HepG2 (cell line): Measurements from ENCODE around the gene CUL4A. TPM values are rescaled to one million over a fixed set of nuclear protein-coding genes. Genes with fewer than 3 reads are reported as not detected.

Experiments used
- AKAP8 ChIP-seq: sonication (generic); formaldehyde crosslinking; IDR thresholded peaks from 2 replicates; pipeline ENCODE4 v1.5.1; 2020; ENCODE audit warnings: mild to moderate bottlenecking, missing genetic modification reagents
- ARNT2 ChIP-seq: sonication (generic); formaldehyde crosslinking; IDR thresholded peaks from 2 replicates; pipeline ENCODE4 v1.8.0; 2022; ENCODE audit warnings: mild to moderate bottlenecking, low read depth, missing genetic modification reagents, moderate library complexity
- BORCS8-MEF2B ChIP-seq: sonication (generic); formaldehyde crosslinking; IDR thresholded peaks from 2 replicates; pipeline ENCODE4 v1.8.0; 2022; ENCODE audit warnings: mild to moderate bottlenecking, missing genetic modification reagents
- CBX1 ChIP-seq: IDR thresholded peaks from one replicate; pipeline ENCODE4 v1.6.1; 2016; ENCODE audit warnings: antibody characterized with exemption, low read depth
- CREBL2 ChIP-seq: sonication (generic); formaldehyde crosslinking; IDR thresholded peaks from 2 replicates; pipeline ENCODE4 v1.8.1; 2023; ENCODE audit warnings: missing genetic modification reagents, mild to moderate bottlenecking, borderline replicate concordance
- GFI1 ChIP-seq: sonication (generic); formaldehyde crosslinking; IDR thresholded peaks from 2 replicates; pipeline ENCODE4 v1.5.0; 2020; ENCODE audit warnings: missing genetic modification reagents, mild to moderate bottlenecking, borderline replicate concordance
- JARID2 ChIP-seq: sonication (generic); formaldehyde crosslinking; IDR thresholded peaks from 2 replicates; pipeline ENCODE4 v1.8.1; 2023; ENCODE audit warnings: missing genetic modification reagents, inconsistent platforms; ENCODE audit not compliant: insufficient replicate concordance
- MTF1 ChIP-seq: sonication (generic); formaldehyde crosslinking; IDR thresholded peaks from 2 replicates; pipeline ENCODE4 v1.5.0; 2020; ENCODE audit warnings: missing genetic modification reagents
- NR2C2 ChIP-seq: sonication (generic); formaldehyde crosslinking; IDR thresholded peaks from 2 replicates; pipeline ENCODE4 v1.4.0; 2020; ENCODE audit warnings: missing genetic modification reagents, mild to moderate bottlenecking, moderate library complexity, borderline replicate concordance
- RCOR2 ChIP-seq: IDR thresholded peaks from 2 replicates; pipeline ENCODE4 v1.6.1; 2016; ENCODE audit warnings: missing biosample characterization, missing genetic modification reagents
- RFX1 ChIP-seq: fragments of 450-650 bp; IDR thresholded peaks from 2 replicates; pipeline ENCODE4 v1.6.1; 2017
- RXRA ChIP-seq: sonication (generic); formaldehyde crosslinking; IDR thresholded peaks from 2 replicates; pipeline ENCODE4 v1.5.1; 2020; ENCODE audit warnings: missing genetic modification reagents
- SOX6 ChIP-seq, 2 experiments: fragments of 450-650 bp in 1 of 2; sonication (generic) in 1 of 2; formaldehyde crosslinking in 1 of 2; IDR thresholded peaks; 2 replicates each; pipeline versions ENCODE4 v1.4.0 to v1.6.1; 2017 to 2020; ENCODE audit warnings: antibody characterized with exemption in 1 of 2, mild to moderate bottlenecking in 1 of 2, missing genetic modification reagents in 1 of 2
- ZNF276 ChIP-seq: sonication (generic); formaldehyde crosslinking; IDR thresholded peaks from 2 replicates; pipeline ENCODE4 v1.4.0; 2020; ENCODE audit warnings: mild to moderate bottlenecking, low read depth, missing genetic modification reagents
- ZNF30 ChIP-seq: sonication (generic); formaldehyde crosslinking; IDR thresholded peaks from 2 replicates; pipeline ENCODE4 v1.5.0; 2020; ENCODE audit warnings: mild to moderate bottlenecking, missing genetic modification reagents
- ZNF678 ChIP-seq: sonication (generic); formaldehyde crosslinking; IDR thresholded peaks from 2 replicates; pipeline ENCODE4 v1.4.0; 2020; ENCODE audit warnings: mild to moderate bottlenecking, missing genetic modification reagents
- ZNF737 ChIP-seq: sonication (generic); formaldehyde crosslinking; IDR thresholded peaks from 2 replicates; pipeline ENCODE4 v1.5.0; 2020; ENCODE audit warnings: missing genetic modification reagents, mild to moderate bottlenecking, borderline replicate concordance
- ZNF780A ChIP-seq: sonication (generic); formaldehyde crosslinking; IDR thresholded peaks from 2 replicates; pipeline ENCODE4 v1.8.0; 2022; ENCODE audit warnings: mild to moderate bottlenecking, missing genetic modification reagents, moderate library complexity
- polyA plus RNA-seq, 8 experiments: library from polyadenylated mRNA; depleted of rRNA in 3 of 8; stranded (reverse) in 7 of 8; unstranded in 1 of 8; fragments of >200 nt; fragmentation: Illumina TruSeq in 4 of 8; extraction: Trizol in 4 of 8; gene quantifications; 2 replicates each; pipeline versions ENCODE4 v1.2.1 to v1.2.3, GENCODE V29; 2011 to 2016; ENCODE audit warnings: low read depth in 4 of 8, missing spikeins in 1 of 8, mixed read lengths in 1 of 8; ENCODE audit not compliant: insufficient read depth in 1 of 8
- total RNA-seq, 5 experiments: library from RNA; depleted of rRNA; stranded (reverse); fragments of >200 nt; fragmentation: Illumina TruSeq; extraction: Trizol; gene quantifications; 2 replicates each; pipeline ENCODE4 v1.2.3, GENCODE V29; 2016; ENCODE audit warnings: low read depth in 1 of 5
- TF ChIP-seq, protein P1 (sequence below): sonication (generic); formaldehyde crosslinking; IDR thresholded peaks from 2 replicates; pipeline ENCODE4 v1.5.0; 2020; ENCODE audit warnings: mild to moderate bottlenecking, low read depth, missing genetic modification reagents, borderline replicate concordance
- TF ChIP-seq, protein P2 (sequence below): sonication (generic); formaldehyde crosslinking; conservative IDR thresholded peaks from 2 replicates; pipeline ENCODE4 v1.8.0; 2022; ENCODE audit warnings: low read depth, missing genetic modification reagents
- TF ChIP-seq, protein P3 (sequence below): sonication (generic); formaldehyde crosslinking; IDR thresholded peaks from 2 replicates; pipeline ENCODE4 v1.4.0; 2020; ENCODE audit warnings: missing genetic modification reagents; ENCODE audit errors: not compliant biosample characterization
- TF ChIP-seq, protein P4 (sequence below): sonication (generic); formaldehyde crosslinking; IDR thresholded peaks from 2 replicates; pipeline ENCODE4 v1.5.0; 2020; ENCODE audit warnings: mild to moderate bottlenecking, missing genetic modification reagents

The CUL4A gene
- total and polyA plus RNA-seq, 2 of the 13 experiments (the other 11 are each of a cell fraction or from before 2014, with no cell fraction given), result 51.2 to 75.3 TPM

GRCh38 chr13:113296823-113297369 is 87.5 kb downstream of the CUL4A start, which contains the start of gene LAMP1 (continued):
- TF ChIP-seq JARID2 (CRISPR knock-in tag) (peak; percentile 95), ARNT2 (CRISPR knock-in tag) (peak; percentile 100), CBX1 (peak; percentile 100), NR2C2 (peak; percentile 89), ZNF780A (peak; percentile 88; the same call in 1 of the 2 replicates), ZNF678 (CRISPR knock-in tag) (no peak), CREBL2 (CRISPR knock-in tag) (peak; percentile 96; the same call in 1 of the 2 replicates), RCOR2 (0 out of 2 replicates have a peak, but pooled peaks have one; percentile 54), GFI1 (peak; percentile 87; the same call in 1 of the 2 replicates), SOX6 (IDR thresholded peaks at IDR 0.05) (no peak), SOX6 (CRISPR knock-in tag; IDR thresholded peaks at IDR 0.05) (peak; percentile 73), ZNF737 (no peak), MTF1 (CRISPR knock-in tag) (no peak), ZNF30 (CRISPR knock-in tag) (no peak), ZNF276 (CRISPR knock-in tag) (peak; percentile 93), RFX1 (no peak), AKAP8 (CRISPR knock-in tag) (peak; percentile 95), RXRA (peak; percentile 89), BORCS8-MEF2B (peak; percentile 94)
- TF ChIP-seq, protein P1, sequence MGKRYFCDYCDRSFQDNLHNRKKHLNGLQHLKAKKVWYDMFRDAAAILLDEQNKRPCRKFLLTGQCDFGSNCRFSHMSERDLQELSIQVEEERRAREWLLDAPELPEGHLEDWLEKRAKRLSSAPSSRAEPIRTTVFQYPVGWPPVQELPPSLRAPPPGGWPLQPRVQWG (CRISPR knock-in tag), result no peak
- TF ChIP-seq, protein P2, sequence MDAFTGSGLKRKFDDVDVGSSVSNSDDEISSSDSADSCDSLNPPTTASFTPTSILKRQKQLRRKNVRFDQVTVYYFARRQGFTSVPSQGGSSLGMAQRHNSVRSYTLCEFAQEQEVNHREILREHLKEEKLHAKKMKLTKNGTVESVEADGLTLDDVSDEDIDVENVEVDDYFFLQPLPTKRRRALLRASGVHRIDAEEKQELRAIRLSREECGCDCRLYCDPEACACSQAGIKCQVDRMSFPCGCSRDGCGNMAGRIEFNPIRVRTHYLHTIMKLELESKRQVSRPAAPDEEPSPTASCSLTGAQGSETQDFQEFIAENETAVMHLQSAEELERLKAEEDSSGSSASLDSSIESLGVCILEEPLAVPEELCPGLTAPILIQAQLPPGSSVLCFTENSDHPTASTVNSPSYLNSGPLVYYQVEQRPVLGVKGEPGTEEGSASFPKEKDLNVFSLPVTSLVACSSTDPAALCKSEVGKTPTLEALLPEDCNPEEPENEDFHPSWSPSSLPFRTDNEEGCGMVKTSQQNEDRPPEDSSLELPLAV (CRISPR knock-in tag), result no peak; the same call in 1 of the 2 replicates
- TF ChIP-seq, protein P3, sequence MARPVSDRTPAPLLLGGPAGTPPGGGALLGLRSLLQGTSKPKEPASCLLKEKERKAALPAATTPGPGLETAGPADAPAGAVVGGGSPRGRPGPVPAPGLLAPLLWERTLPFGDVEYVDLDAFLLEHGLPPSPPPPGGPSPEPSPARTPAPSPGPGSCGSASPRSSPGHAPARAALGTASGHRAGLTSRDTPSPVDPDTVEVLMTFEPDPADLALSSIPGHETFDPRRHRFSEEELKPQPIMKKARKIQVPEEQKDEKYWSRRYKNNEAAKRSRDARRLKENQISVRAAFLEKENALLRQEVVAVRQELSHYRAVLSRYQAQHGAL (CRISPR knock-in tag), result no peak
- TF ChIP-seq, protein P4, sequence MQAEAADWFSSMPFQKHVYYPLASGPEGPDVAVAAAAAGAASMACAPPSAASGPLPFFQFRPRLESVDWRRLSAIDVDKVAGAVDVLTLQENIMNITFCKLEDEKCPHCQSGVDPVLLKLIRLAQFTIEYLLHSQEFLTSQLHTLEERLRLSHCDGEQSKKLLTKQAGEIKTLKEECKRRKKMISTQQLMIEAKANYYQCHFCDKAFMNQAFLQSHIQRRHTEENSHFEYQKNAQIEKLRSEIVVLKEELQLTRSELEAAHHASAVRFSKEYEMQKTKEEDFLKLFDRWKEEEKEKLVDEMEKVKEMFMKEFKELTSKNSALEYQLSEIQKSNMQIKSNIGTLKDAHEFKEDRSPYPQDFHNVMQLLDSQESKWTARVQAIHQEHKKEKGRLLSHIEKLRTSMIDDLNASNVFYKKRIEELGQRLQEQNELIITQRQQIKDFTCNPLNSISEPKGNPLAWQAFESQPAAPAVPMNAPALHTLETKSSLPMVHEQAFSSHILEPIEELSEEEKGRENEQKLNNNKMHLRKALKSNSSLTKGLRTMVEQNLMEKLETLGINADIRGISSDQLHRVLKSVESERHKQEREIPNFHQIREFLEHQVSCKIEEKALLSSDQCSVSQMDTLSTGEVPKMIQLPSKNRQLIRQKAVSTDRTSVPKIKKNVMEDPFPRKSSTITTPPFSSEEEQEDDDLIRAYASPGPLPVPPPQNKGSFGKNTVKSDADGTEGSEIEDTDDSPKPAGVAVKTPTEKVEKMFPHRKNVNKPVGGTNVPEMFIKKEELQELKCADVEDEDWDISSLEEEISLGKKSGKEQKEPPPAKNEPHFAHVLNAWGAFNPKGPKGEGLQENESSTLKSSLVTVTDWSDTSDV (CRISPR knock-in tag), result peak; percentile 90
